Activated naive CD8-positive, alpha-beta T cell treated with anti-CD3 and anti-CD28 coated beads, Interleukin-2, amount 10 ng/mL, durations not matched to agents 7 days and 5 days (primary cell): ENCODE measurements around the gene CELF1. TPM values are rescaled to one million over a fixed set of nuclear protein-coding genes. Genes with fewer than 3 reads are reported as not detected.
"Not testable (repeated sequence)": the region's sequence is repeated elsewhere in the genome, so short reads cannot be mapped to it uniquely, and the experiment has no call there.

ENCODE experiments used
- ATAC-seq: fragments of 150-1000 bp; cut with Tn5 transposase; one replicate; pipeline ENCODE4 v1.10.0; 2021; ENCODE audit warnings: low read depth, moderate library complexity
- POLR2A ChIA-PET: fragments of 350-600 bp; sonication (Branson Sonifier 250); formaldehyde crosslinking; loops from one replicate; lab custom pipeline; 2021; ENCODE audit warnings: antibody characterized with exemption; lab: Charles Lee
- DNase-seq: peaks from one replicate; pipeline ENCODE4 v3.0.0; 2021
- H3K27ac Mint-ChIP-seq: one replicate; pipeline ENCODE4 v1.8.0; 2022; ENCODE audit warnings: mild to moderate bottlenecking, mixed read lengths
- H3K27me3 Mint-ChIP-seq: one replicate; pipeline ENCODE4 v1.8.0; 2022; ENCODE audit warnings: mild to moderate bottlenecking, moderate library complexity, mixed read lengths
- H3K36me3 Mint-ChIP-seq: one replicate; pipeline ENCODE4 v1.8.0; 2021; ENCODE audit warnings: mild to moderate bottlenecking, mixed read lengths
- H3K4me1 Mint-ChIP-seq: one replicate; pipeline ENCODE4 v1.8.0; 2021; ENCODE audit warnings: mixed read lengths
- H3K4me3 Mint-ChIP-seq: one replicate; pipeline ENCODE4 v1.8.0; 2022; ENCODE audit warnings: mild to moderate bottlenecking, moderate library complexity, mixed read lengths
- H3K9me3 Mint-ChIP-seq: one replicate; pipeline ENCODE4 v1.8.0; 2021; ENCODE audit warnings: mixed read lengths
- total RNA-seq, 2 experiments: library from RNA; stranded (reverse); gene quantifications; one replicate each; pipeline ENCODE4 v1.2.3, GENCODE V29; 2021

The CELF1 gene
- total RNA-seq, 2 experiments from 2014 or later, result 102 to 113 TPM

GRCh38 chr11:47470671-47471070 is 82.3 kb downstream of the CELF1 start:
- DNase-seq, result no peak
- Mint-ChIP-seq H3K4me3 (no peak overlapping the region), H3K4me1 (peaks cover 1% of the 10 kb centered on the region), H3K9me3 (no peaks in the 10 kb centered on the region), H3K27ac (no peak overlapping the region), H3K36me3 (peaks cover 27% of the 10 kb centered on the region), H3K27me3 (no peaks in the 10 kb centered on the region)
- POLR2A ChIA-PET, result no interaction called here
- ATAC-seq, result no peak

- DNase-seq (no peak), ATAC-seq (no peak)
- Mint-ChIP-seq H3K36me3 (peaks cover 23% of the 10 kb centered on the region), H3K27ac (no peak overlapping the region), H3K4me1 (peaks cover 1% of the 10 kb centered on the region), H3K4me3 (no peak overlapping the region), H3K9me3 (no peaks in the 10 kb centered on the region), H3K27me3 (no peaks in the 10 kb centered on the region)
- POLR2A ChIA-PET, result interaction anchor here (0.6 kb wide), 2 partner anchors 131 to 145 kb away, joined by 3 to 4 read pairs; no protein-coding TSS in a partner anchor
Measured at GRCh38 chr11:47469361-47470179, 83.4 kb downstream of the CELF1 start.

- peaks cover 1% of the 10 kb centered on the region for H3K4me1 Mint-ChIP-seq
- no peaks in the 10 kb centered on the region for H3K9me3 Mint-ChIP-seq
- ATAC-seq (no peak), DNase-seq (no peak)
- H3K36me3 Mint-ChIP-seq, result peaks cover 19% of the 10 kb centered on the region
- no peaks in the 10 kb centered on the region for H3K27me3 Mint-ChIP-seq
- POLR2A ChIA-PET, result interaction anchor here (0.6 kb wide), 1 partner anchor 132 kb away, joined by 3 read pairs; no protein-coding TSS in a partner anchor
- H3K4me3 Mint-ChIP-seq, result no peak overlapping the region
- peak overlapping the region; percentile 1 for H3K27ac Mint-ChIP-seq
Measured at GRCh38 chr11:47468598-47469214, 84.2 kb downstream of the CELF1 start.

- POLR2A ChIA-PET, result no interaction called here
- H3K27ac Mint-ChIP-seq, result no peak overlapping the region
- H3K36me3 Mint-ChIP-seq, result peaks cover 15% of the 10 kb centered on the region
- H3K4me3 Mint-ChIP-seq, result no peak overlapping the region
- ATAC-seq (no peak), DNase-seq (no peak)
- no peaks in the 10 kb centered on the region for H3K9me3 Mint-ChIP-seq
- H3K27me3 Mint-ChIP-seq, result no peaks in the 10 kb centered on the region
- peaks cover 1% of the 10 kb centered on the region for H3K4me1 Mint-ChIP-seq
Measured at GRCh38 chr11:47467357-47467756, 85.6 kb downstream of the CELF1 start.

- H3K27ac Mint-ChIP-seq, result no peak overlapping the region
- ATAC-seq, result no peak
Measured at GRCh38 chr11:47466701-47467250, 86.2 kb downstream of the CELF1 start.

GRCh38 chr11:47466201-47466600 is 86.7 kb downstream of the CELF1 start:
- H3K4me1 Mint-ChIP-seq, result peaks cover 1% of the 10 kb centered on the region
- H3K4me3 Mint-ChIP-seq, result no peak overlapping the region
- POLR2A ChIA-PET, result no interaction called here
- no peak for ATAC-seq
- H3K36me3 Mint-ChIP-seq, result peaks cover 15% of the 10 kb centered on the region
- DNase-seq, result no peak
- no peaks in the 10 kb centered on the region for H3K9me3 Mint-ChIP-seq
- H3K27me3 Mint-ChIP-seq, result no peaks in the 10 kb centered on the region
- no peak overlapping the region for H3K27ac Mint-ChIP-seq

More at GRCh38 chr11:47466701-47467250, 86.2 kb downstream of the CELF1 start:
- peaks cover 1% of the 10 kb centered on the region for H3K4me1 Mint-ChIP-seq
- no peaks in the 10 kb centered on the region for H3K9me3 Mint-ChIP-seq
- H3K4me3 Mint-ChIP-seq, result no peak overlapping the region
- H3K36me3 Mint-ChIP-seq, result peaks cover 15% of the 10 kb centered on the region
- DNase-seq, result no peak
- POLR2A ChIA-PET, result no interaction called here
- no peaks in the 10 kb centered on the region for H3K27me3 Mint-ChIP-seq

GRCh38 chr11:47464483-47464882 is 88.4 kb downstream of the CELF1 start:
- H3K4me3 Mint-ChIP-seq, result no peak overlapping the region
- H3K27me3 Mint-ChIP-seq, result no peaks in the 10 kb centered on the region
- DNase-seq, result no peak
- peaks cover 12% of the 10 kb centered on the region for H3K36me3 Mint-ChIP-seq
- peak overlapping the region; percentile 12 for H3K27ac Mint-ChIP-seq
- no peaks in the 10 kb centered on the region for H3K9me3 Mint-ChIP-seq
- ATAC-seq, result no peak
- POLR2A ChIA-PET, result no interaction called here
- H3K4me1 Mint-ChIP-seq, result no peaks in the 10 kb centered on the region

GRCh38 chr11:47461876-47462275 is 91.1 kb downstream of the CELF1 start:
- no peak overlapping the region for H3K27ac Mint-ChIP-seq
- H3K36me3 Mint-ChIP-seq, result no peaks in the 10 kb centered on the region
- POLR2A ChIA-PET, result no interaction called here
- no peaks in the 10 kb centered on the region for H3K4me1 Mint-ChIP-seq
- H3K4me3 Mint-ChIP-seq, result no peak overlapping the region
- no peaks in the 10 kb centered on the region for H3K27me3 Mint-ChIP-seq
- DNase-seq (no peak), ATAC-seq (no peak)
- H3K9me3 Mint-ChIP-seq, result no peaks in the 10 kb centered on the region

GRCh38 chr11:47460571-47461235 is 92.2 kb downstream of the CELF1 start:
- Mint-ChIP-seq H3K27me3 (no peaks in the 10 kb centered on the region), H3K9me3 (no peaks in the 10 kb centered on the region), H3K4me1 (no peaks in the 10 kb centered on the region), H3K27ac (no peak overlapping the region), H3K36me3 (no peaks in the 10 kb centered on the region), H3K4me3 (no peak overlapping the region)
- POLR2A ChIA-PET, result no interaction called here
- DNase-seq, result no peak
- ATAC-seq, result no peak

- not testable (repeated sequence) for H3K27me3 Mint-ChIP-seq, H3K27ac Mint-ChIP-seq, H3K9me3 Mint-ChIP-seq, H3K36me3 Mint-ChIP-seq, H3K4me1 Mint-ChIP-seq, H3K4me3 Mint-ChIP-seq
- peak; percentile 50 for DNase-seq
- ATAC-seq, result peak; percentile 98
- POLR2A ChIA-PET, result interaction anchor here (0.6 to 1.3 kb wide), 6 partner anchors 34 to 239 kb away, joined by 3 to 5 read pairs (median 4); partner anchors contain the start of gene DDB2
Measured at GRCh38 chr11:47454258-47454671, 98.7 kb downstream of the CELF1 start.

GRCh38 chr11:47453365-47453764 is 99.6 kb downstream of the CELF1 start:
- DNase-seq (no peak), ATAC-seq (no peak)
- no peaks in the 10 kb centered on the region for H3K36me3 Mint-ChIP-seq
- H3K27ac Mint-ChIP-seq, result no peak overlapping the region
- peaks cover 2% of the 10 kb centered on the region for H3K4me1 Mint-ChIP-seq
- POLR2A ChIA-PET, result interaction anchor here (0.6 to 1.3 kb wide), 3 partner anchors 12 to 238 kb away, joined by 3 to 4 read pairs (median 4); partner anchors contain the start of gene DDB2
- no peaks in the 10 kb centered on the region for H3K9me3 Mint-ChIP-seq
- no peaks in the 10 kb centered on the region for H3K27me3 Mint-ChIP-seq
- H3K4me3 Mint-ChIP-seq, result no peak overlapping the region

GRCh38 chr11:47451990-47452389 is 100.9 kb downstream of the CELF1 start:
- DNase-seq (no peak), ATAC-seq (no peak)
- Mint-ChIP-seq H3K4me1 (peaks cover 2% of the 10 kb centered on the region), H3K27ac (no peak overlapping the region), H3K27me3 (no peaks in the 10 kb centered on the region), H3K36me3 (no peaks in the 10 kb centered on the region), H3K9me3 (no peaks in the 10 kb centered on the region), H3K4me3 (no peak overlapping the region)
- POLR2A ChIA-PET, result no interaction called here

GRCh38 chr11:47451436-47451835 is 101.5 kb downstream of the CELF1 start:
- ATAC-seq (no peak), DNase-seq (no peak)
- H3K4me3 Mint-ChIP-seq, result no peak overlapping the region
- peaks cover 2% of the 10 kb centered on the region for H3K4me1 Mint-ChIP-seq
- H3K36me3 Mint-ChIP-seq, result no peaks in the 10 kb centered on the region
- no peak overlapping the region for H3K27ac Mint-ChIP-seq
- H3K9me3 Mint-ChIP-seq, result no peaks in the 10 kb centered on the region
- POLR2A ChIA-PET, result no interaction called here
- H3K27me3 Mint-ChIP-seq, result no peaks in the 10 kb centered on the region
